Measurements from ENCODE around the gene RPS6KA3. TPM values are rescaled to one million over a fixed set of nuclear protein-coding genes. Genes with fewer than 3 reads are reported as not detected.

The RPS6KA3 gene
- 13.7 to 14.6 TPM (median 13.9 TPM) in 3 replicates for total RNA-seq (2021)
- Bru-seq, nascent RNA: percentile 75 among the genes with signal in this experiment
- long read RNA-seq, experiment 1, full-length matches to known transcripts: 44 of 73 reads
- long read RNA-seq, experiment 1, partial matches to known transcripts: 10 of 73 reads
- long read RNA-seq, experiment 1, other reads (novel, unspliced or antisense): 19 of 73 reads
- long read RNA-seq, experiment 2, full-length matches to known transcripts: 3 of 19 reads
- long read RNA-seq, experiment 2, partial matches to known transcripts: 2 of 19 reads
- long read RNA-seq, experiment 2, other reads (novel, unspliced or antisense): 14 of 19 reads
- long read RNA-seq, experiment 3, partial matches to known transcripts: 2 of 2 reads
- long read RNA-seq, experiment 3, other reads (novel, unspliced or antisense): 0 of 2 reads

GRCh38 chrX:20266810-20267606, at the start of gene RPS6KA3:
TSS of gene RPS6KA3 (minus strand) at chrX:20266909. CDS start at chrX:20266632, 277 bp downstream.
- peak; percentile 82 for ATAC-seq
- CTCF ChIA-PET: interaction anchor here (0.6 to 0.7 kb wide), 2 partner anchors 21 to 475 kb away, joined by 3 to 4 read pairs; no protein-coding TSS in a partner anchor
- Mint-ChIP-seq H3K27me3 (ENCODE audit: low read depth) (peaks cover 40% of the 10 kb centered on the region), H3K4me3 (peak within 1 kb of the TSS; percentile 93), H3K4me1 (peaks cover 19% of the 10 kb centered on the region), H3K36me3 (no peaks in the 10 kb centered on the region), H3K27ac (no peak within 1 kb of the TSS; the same call in 1 of the 2 replicates), H3K9me3 (no peaks in the 10 kb centered on the region)
- POLR2A ChIA-PET: interaction anchor here (0.6 to 0.7 kb wide), 3 partner anchors 93 to 184 kb away, joined by 3 read pairs; no protein-coding TSS in a partner anchor
- peak; percentile 82 for DNase-seq (ENCODE audit: low spot score)
- TF ChIP-seq TP53 (CRISPR knock-in tag; IDR thresholded peaks at IDR 0.05): no peak
- TF ChIP-seq GTF2I (CRISPR knock-in tag; conservative IDR thresholded peaks at IDR 0.05): no peak
- peak; percentile 23; the same call in 1 of the 2 replicates for TF ChIP-seq TEAD1 (CRISPR knock-in tag; IDR thresholded peaks at IDR 0.05)
- TF ChIP-seq CREM (CRISPR knock-in tag; IDR thresholded peaks at IDR 0.05): no peak
- no peak for TF ChIP-seq SMAD3 (CRISPR knock-in tag; IDR thresholded peaks at IDR 0.05; ENCODE audit: borderline replicate concordance)
- peak; percentile 69; the same call in 1 of the 2 replicates for TF ChIP-seq USF1 (CRISPR knock-in tag; IDR thresholded peaks at IDR 0.05)
- no peak for TF ChIP-seq CTCF (IDR thresholded peaks at IDR 0.05)
- TF ChIP-seq PRRX2 (CRISPR knock-in tag; IDR thresholded peaks at IDR 0.05): no peak
- TF ChIP-seq PRDM15 (CRISPR knock-in tag; IDR thresholded peaks at IDR 0.05): no peak
- TF ChIP-seq ZNF512 (CRISPR knock-in tag; IDR thresholded peaks at IDR 0.05; ENCODE audit: borderline replicate concordance): no peak
- no peak for TF ChIP-seq FOXP1 (CRISPR knock-in tag; IDR thresholded peaks at IDR 0.05; ENCODE audit: borderline replicate concordance)
- TF ChIP-seq ATF3 (CRISPR knock-in tag; conservative IDR thresholded peaks at IDR 0.05): no peak
- TF ChIP-seq ZSCAN18 (CRISPR knock-in tag; IDR thresholded peaks at IDR 0.05): no peak
- TF ChIP-seq ZNF317 (CRISPR knock-in tag; IDR thresholded peaks at IDR 0.05; ENCODE audit: borderline replicate concordance, low read depth): no peak
- TF ChIP-seq MLX (CRISPR knock-in tag; IDR thresholded peaks at IDR 0.05): no peak
- peak; percentile 65; the same call in 1 of the 2 replicates for TF ChIP-seq E2F5 (CRISPR knock-in tag; IDR thresholded peaks at IDR 0.05)
- TF ChIP-seq HMGA2 (CRISPR knock-in tag; IDR thresholded peaks at IDR 0.05): no peak
- TF ChIP-seq SP1 (CRISPR knock-in tag; conservative IDR thresholded peaks at IDR 0.05): peak; percentile 44
- peak; percentile 73 for TF ChIP-seq USF2 (CRISPR knock-in tag; IDR thresholded peaks at IDR 0.05)
- TF ChIP-seq NR3C1 (CRISPR knock-in tag; conservative IDR thresholded peaks at IDR 0.05; ENCODE audit: low read depth): no peak
- TF ChIP-seq FOXK1 (CRISPR knock-in tag; IDR thresholded peaks at IDR 0.05): no peak
- TF ChIP-seq JAZF1 (CRISPR knock-in tag; IDR thresholded peaks at IDR 0.05): no peak
